Measurements from ENCODE around the gene UROD. TPM values are rescaled to one million over a fixed set of nuclear protein-coding genes. Genes with fewer than 3 reads are reported as not detected.

UROD gene
- total RNA-seq, 1 donor from 2014 or later: 77.4 TPM

- no peak for DNase-seq (ENCODE audit: low read depth, low spot score)
- Mint-ChIP-seq H3K27ac (ENCODE audit: unreplicated experiment) (peak overlapping the region; percentile 37), H3K36me3 (ENCODE audit: low read depth) (peaks cover 5% of the 10 kb centered on the region), H3K4me3 (no peak overlapping the region), H3K9me3 (no peaks in the 10 kb centered on the region), H3K4me1 (no peaks in the 10 kb centered on the region), H3K27me3 (ENCODE audit: low read depth) (no peaks in the 10 kb centered on the region)
- TF ChIP-seq, protein P1, sequence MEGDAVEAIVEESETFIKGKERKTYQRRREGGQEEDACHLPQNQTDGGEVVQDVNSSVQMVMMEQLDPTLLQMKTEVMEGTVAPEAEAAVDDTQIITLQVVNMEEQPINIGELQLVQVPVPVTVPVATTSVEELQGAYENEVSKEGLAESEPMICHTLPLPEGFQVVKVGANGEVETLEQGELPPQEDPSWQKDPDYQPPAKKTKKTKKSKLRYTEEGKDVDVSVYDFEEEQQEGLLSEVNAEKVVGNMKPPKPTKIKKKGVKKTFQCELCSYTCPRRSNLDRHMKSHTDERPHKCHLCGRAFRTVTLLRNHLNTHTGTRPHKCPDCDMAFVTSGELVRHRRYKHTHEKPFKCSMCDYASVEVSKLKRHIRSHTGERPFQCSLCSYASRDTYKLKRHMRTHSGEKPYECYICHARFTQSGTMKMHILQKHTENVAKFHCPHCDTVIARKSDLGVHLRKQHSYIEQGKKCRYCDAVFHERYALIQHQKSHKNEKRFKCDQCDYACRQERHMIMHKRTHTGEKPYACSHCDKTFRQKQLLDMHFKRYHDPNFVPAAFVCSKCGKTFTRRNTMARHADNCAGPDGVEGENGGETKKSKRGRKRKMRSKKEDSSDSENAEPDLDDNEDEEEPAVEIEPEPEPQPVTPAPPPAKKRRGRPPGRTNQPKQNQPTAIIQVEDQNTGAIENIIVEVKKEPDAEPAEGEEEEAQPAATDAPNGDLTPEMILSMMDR (conservative IDR thresholded peaks at IDR 0.05): no peak
These were observed 23.7 kb downstream of the UROD start for GRCh38 chr1:45035631-45036301.

DNA sequence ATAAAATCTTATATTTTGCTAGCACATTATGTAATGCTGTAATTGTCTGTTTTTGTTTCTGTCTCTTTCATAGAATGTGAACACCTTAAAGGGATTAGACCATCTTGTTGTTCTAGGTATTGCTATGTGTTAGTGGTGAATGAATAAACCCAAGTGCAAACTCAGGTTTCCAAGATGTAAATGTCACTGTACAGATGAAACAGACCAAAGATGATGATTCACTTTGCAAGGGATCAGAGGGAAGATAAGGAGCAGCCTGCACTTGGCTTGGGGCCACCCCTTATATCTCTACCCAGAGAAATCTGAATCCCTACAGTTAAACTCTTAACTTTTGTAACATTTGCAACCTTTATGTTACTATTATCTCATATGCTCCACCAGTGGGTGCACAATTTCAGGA lies 25.4 kb downstream of the UROD start:
- Mint-ChIP-seq H3K4me3 (no peak overlapping the region), H3K9me3 (no peaks in the 10 kb centered on the region), H3K27ac (ENCODE audit: unreplicated experiment) (no peak overlapping the region), H3K36me3 (ENCODE audit: low read depth) (peaks cover 5% of the 10 kb centered on the region), H3K4me1 (no peaks in the 10 kb centered on the region), H3K27me3 (ENCODE audit: low read depth) (no peaks in the 10 kb centered on the region)
- DNase-seq (ENCODE audit: low read depth, low spot score): no peak
- TF ChIP-seq, protein P1 (conservative IDR thresholded peaks at IDR 0.05): no peak

DNA sequence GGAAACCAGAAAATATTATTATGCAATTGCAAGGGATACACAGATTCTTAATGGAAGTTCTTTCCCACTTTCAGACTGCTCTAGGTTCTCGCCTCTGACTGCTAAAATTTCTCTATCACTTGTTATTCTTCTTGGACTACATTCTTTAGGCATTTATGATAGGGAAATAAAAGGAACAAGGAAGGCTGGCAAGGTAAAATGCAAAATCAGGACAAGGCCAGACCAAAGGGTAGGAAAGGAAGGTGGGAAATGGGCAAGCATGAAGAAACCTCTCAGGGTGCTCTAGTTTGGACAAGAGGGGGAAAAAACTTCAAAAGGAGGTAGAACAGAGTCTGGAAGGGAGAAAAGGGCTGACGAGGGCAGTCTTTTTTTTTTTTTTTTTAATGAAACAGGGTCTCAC lies 26.2 kb downstream of the UROD start:
- no peak for DNase-seq (ENCODE audit: low read depth, low spot score)
- H3K9me3 Mint-ChIP-seq: no peaks in the 10 kb centered on the region
- H3K4me1 Mint-ChIP-seq: no peaks in the 10 kb centered on the region
- H3K27ac Mint-ChIP-seq (ENCODE audit: unreplicated experiment): no peak overlapping the region
- H3K27me3 Mint-ChIP-seq (ENCODE audit: low read depth): no peaks in the 10 kb centered on the region
- TF ChIP-seq, protein P1 (conservative IDR thresholded peaks at IDR 0.05): no peak
- no peak overlapping the region for H3K4me3 Mint-ChIP-seq
- peaks cover 6% of the 10 kb centered on the region for H3K36me3 Mint-ChIP-seq (ENCODE audit: low read depth)

DNA sequence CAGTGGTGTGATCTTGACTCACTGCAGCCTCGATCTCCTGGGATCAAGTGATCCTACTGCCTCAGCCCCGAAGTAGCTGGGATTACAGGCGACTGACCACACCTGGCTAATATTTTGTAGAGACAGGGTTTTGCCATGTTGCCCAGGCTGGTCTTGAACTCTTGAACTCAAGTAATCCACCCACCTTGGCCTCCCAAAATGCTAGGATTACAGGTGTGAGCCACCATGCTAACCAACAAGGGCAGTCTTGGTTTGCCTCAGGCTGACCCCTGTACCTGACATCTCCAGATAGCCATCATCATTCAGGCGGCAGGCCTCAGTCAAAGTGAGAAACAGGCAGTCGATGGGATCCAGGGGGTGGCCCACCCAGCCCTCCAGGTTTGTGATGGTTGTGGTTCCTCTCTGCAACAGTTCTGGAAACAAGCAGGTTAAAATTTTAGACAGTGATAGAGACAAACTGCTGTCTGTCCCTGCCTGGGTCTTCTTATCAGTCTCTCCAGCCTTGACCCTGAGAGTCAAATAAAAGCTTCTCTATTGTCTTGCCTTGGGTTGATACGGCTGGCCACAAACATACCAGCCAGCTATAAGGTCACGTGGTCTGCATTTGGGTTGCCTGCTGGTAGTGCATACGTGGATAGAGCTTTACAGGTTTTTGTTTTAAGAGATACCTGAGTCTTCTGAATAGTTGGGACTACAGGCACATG lies 26.8 kb downstream of the UROD start:
- TF ChIP-seq, protein P1 (conservative IDR thresholded peaks at IDR 0.05): no peak
- no peak overlapping the region for H3K27ac Mint-ChIP-seq (ENCODE audit: unreplicated experiment)
- DNase-seq (ENCODE audit: low read depth, low spot score): no peak
- H3K36me3 Mint-ChIP-seq (ENCODE audit: low read depth): peaks cover 8% of the 10 kb centered on the region
- no peaks in the 10 kb centered on the region for H3K9me3 Mint-ChIP-seq
- H3K4me1 Mint-ChIP-seq: no peaks in the 10 kb centered on the region
- H3K27me3 Mint-ChIP-seq (ENCODE audit: low read depth): no peaks in the 10 kb centered on the region
- H3K4me3 Mint-ChIP-seq: no peak overlapping the region

- no peak for DNase-seq (ENCODE audit: low read depth, low spot score)
- no peaks in the 10 kb centered on the region for H3K4me1 Mint-ChIP-seq
- peaks cover 6% of the 10 kb centered on the region for H3K36me3 Mint-ChIP-seq (ENCODE audit: low read depth)
- H3K4me3 Mint-ChIP-seq: no peak overlapping the region
- H3K27me3 Mint-ChIP-seq (ENCODE audit: low read depth): no peaks in the 10 kb centered on the region
- TF ChIP-seq, protein P1 (conservative IDR thresholded peaks at IDR 0.05): no peak
- no peak overlapping the region for H3K27ac Mint-ChIP-seq (ENCODE audit: unreplicated experiment)
- no peaks in the 10 kb centered on the region for H3K9me3 Mint-ChIP-seq
These were observed 28.2 kb downstream of the UROD start for GRCh38 chr1:45040297-45040696.

Measured in neural crest cell (in vitro differentiated cells).